Measurements from ENCODE around the gene NTM. TPM values are rescaled to one million over a fixed set of nuclear protein-coding genes. Genes with fewer than 3 reads are reported as not detected.

The NTM gene
- total and polyA plus RNA-seq, 9 donors = 0.16 to 8.5 (median 0.55) TPM; not detected in 3

- Histone ChIP-seq H3K4me3 (no peak overlapping the region), H3K27ac (no peak overlapping the region), H3K27me3 (no peaks in the 10 kb centered on the region), H3K9me3 (no peaks in the 10 kb centered on the region), H3K36me3 (no peaks in the 10 kb centered on the region), H3K4me1 (ENCODE audit: insufficient read depth) (no peaks in the 10 kb centered on the region)
- intact Hi-C loops (cut with DNase I) = no loop called here
- 81 to 90% (median 82%) methylated on average over 2 of the region's 2 CpGs for WGBS, 3 donors
- TF ChIP-seq EP300 (IDR thresholded peaks at IDR 0.05) (no peak), CTCF (IDR thresholded peaks at IDR 0.05) (no peak), POLR2A (IDR thresholded peaks at IDR 0.05) (no peak)
- no peak for DNase-seq
Measured at GRCh38 chr11:132051704-132052103, 681.3 kb downstream of the NTM start.

- no peak overlapping the region for H3K4me3 ChIP-seq
- no peaks in the 10 kb centered on the region for H3K27me3 ChIP-seq
- H3K36me3 ChIP-seq = no peaks in the 10 kb centered on the region
- H3K27ac ChIP-seq = no peak overlapping the region
- DNase-seq = no peak
- H3K9me3 ChIP-seq = no peaks in the 10 kb centered on the region
- H3K4me1 ChIP-seq (ENCODE audit: insufficient read depth) = no peaks in the 10 kb centered on the region
- intact Hi-C loops (cut with DNase I) = no loop called here
- TF ChIP-seq POLR2A (IDR thresholded peaks at IDR 0.05) (no peak), EP300 (IDR thresholded peaks at IDR 0.05) (no peak), CTCF (IDR thresholded peaks at IDR 0.05) (no peak)
- WGBS, 3 donors = 62 to 70% (median 64%) methylated on average over 2 of the region's 2 CpGs
Measured at GRCh38 chr11:132052342-132052741, 681.9 kb downstream of the NTM start.

- Histone ChIP-seq H3K9me3 (no peaks in the 10 kb centered on the region), H3K4me1 (ENCODE audit: insufficient read depth) (no peaks in the 10 kb centered on the region), H3K27ac (no peak overlapping the region), H3K4me3 (no peak overlapping the region), H3K27me3 (no peaks in the 10 kb centered on the region), H3K36me3 (no peaks in the 10 kb centered on the region)
- intact Hi-C loops (cut with DNase I) = no loop called here
- TF ChIP-seq POLR2A (IDR thresholded peaks at IDR 0.05) (no peak), CTCF (IDR thresholded peaks at IDR 0.05) (no peak), EP300 (IDR thresholded peaks at IDR 0.05) (no peak)
- 87 to 93% (median 91%) methylated on average over 3 of the region's 3 CpGs for WGBS, 3 donors
- DNase-seq = no peak
Measured at GRCh38 chr11:132052904-132053303, 682.5 kb downstream of the NTM start.

- intact Hi-C loops (cut with DNase I) = no loop called here
- Histone ChIP-seq H3K27me3 (no peaks in the 10 kb centered on the region), H3K4me1 (ENCODE audit: insufficient read depth) (no peaks in the 10 kb centered on the region), H3K36me3 (no peaks in the 10 kb centered on the region), H3K27ac (no peak overlapping the region), H3K9me3 (no peaks in the 10 kb centered on the region), H3K4me3 (no peak overlapping the region)
- no peak for DNase-seq
- no peak for TF ChIP-seq CTCF (IDR thresholded peaks at IDR 0.05)
- TF ChIP-seq POLR2A (IDR thresholded peaks at IDR 0.05) = no peak
- TF ChIP-seq EP300 (IDR thresholded peaks at IDR 0.05) = no peak
- 4 to 13% (median 11%) methylated on average over 1 of the region's 1 CpG for WGBS, 3 donors
Measured at GRCh38 chr11:132054822-132055221, 684.4 kb downstream of the NTM start.

GRCh38 chr11:132055296-132055695 lies 684.9 kb downstream of the NTM start:
- intact Hi-C loops (cut with DNase I) = no loop called here
- Histone ChIP-seq H3K4me3 (no peak overlapping the region), H3K4me1 (ENCODE audit: insufficient read depth) (no peaks in the 10 kb centered on the region), H3K9me3 (no peaks in the 10 kb centered on the region), H3K36me3 (no peaks in the 10 kb centered on the region), H3K27ac (no peak overlapping the region), H3K27me3 (no peaks in the 10 kb centered on the region)
- WGBS, 3 donors = 66 to 78% (median 70%) methylated on average over 6 of the region's 6 CpGs
- no peak for DNase-seq
- TF ChIP-seq EP300 (IDR thresholded peaks at IDR 0.05) = no peak
- no peak for TF ChIP-seq POLR2A (IDR thresholded peaks at IDR 0.05)
